HG03039 (cell line): Measurements from ENCODE around the gene KDM4C.

ENCODE experiments used
- ATAC-seq: cut with Tn5 transposase; IDR thresholded peaks from one replicate; pipeline ENCODE4 v1.9.1; 2021; ENCODE audit warnings: mild to moderate bottlenecking, moderate library complexity; ENCODE audit not compliant: unreplicated experiment

Gene KDM4C

DNA sequence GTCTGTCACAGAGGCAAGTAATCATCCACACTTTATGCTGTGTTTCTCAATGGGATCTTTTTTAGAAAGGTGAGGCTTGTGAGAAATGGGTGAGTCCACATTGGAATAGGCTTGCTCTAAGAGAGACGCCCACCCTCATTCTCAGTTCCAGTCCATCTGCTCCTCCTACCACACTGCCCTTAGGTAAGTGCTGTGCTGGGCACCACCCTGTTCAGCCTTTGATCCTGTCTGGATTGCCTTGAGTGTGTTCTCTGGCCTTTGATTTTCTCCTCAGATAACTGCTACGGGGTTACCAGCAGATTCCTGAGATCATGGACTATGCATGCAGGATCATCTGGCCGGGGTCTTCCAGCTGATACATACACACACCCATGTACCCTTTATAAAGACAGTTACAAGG lies 328.6 kb downstream of the KDM4C start:
- ATAC-seq, result no peak

DNA sequence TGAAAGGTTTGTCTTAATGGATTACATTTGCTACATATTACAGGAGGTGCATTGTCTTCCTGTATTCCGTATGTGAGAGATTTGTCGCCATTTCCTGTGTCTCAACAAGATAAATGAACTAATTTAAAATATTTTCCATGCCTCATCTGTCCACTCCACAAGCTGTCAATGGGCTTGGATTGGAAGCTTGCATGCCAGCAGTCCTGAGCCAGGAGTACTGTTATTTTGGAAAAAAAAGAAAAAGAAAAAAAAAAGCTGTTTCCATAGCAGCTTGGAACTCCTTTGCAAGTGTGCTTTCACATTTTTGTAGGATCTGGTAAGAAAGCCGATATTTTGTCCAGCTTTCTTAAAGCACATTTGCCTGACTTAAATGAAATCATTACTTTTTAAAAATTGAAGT lies 330.8 kb downstream of the KDM4C start:
- no peak for ATAC-seq

DNA sequence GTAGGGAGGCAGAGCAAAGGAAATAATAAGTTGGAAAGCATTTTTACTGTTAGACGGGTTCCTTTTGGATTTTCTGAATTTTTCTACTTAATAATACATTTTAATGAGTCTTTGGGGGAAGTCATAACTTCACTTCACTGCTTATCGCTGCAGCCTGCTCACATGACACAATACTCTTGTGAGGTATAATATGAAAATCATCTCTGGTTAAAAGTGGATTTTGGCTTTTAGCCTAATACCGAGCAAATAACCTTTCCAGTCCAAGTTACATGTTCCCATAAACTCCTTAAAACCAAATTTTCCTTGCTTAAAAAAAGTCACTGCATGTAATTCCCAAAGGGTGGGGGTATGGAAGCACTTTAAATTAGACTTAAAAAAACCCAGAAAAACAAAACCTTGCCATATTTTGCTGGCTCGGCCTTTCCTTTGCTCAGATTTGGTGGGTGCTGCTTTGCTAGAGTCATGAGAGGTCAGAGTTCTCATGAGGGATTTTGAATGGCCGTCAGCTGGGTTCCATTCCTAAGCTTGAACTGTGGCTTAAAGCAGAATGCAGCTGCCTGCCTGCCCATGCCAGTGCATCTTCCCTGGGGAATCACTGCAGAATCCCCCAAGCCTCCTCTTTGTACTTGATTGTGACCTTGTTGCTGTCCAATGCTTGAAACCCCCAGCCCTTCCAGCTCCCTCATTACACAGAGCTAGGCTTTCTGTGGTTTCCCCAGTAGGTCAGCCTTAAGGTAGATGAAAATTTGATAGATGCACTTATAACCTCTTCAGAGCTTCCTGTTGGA lies 331.8 kb downstream of the KDM4C start:
- ATAC-seq, result no peak

DNA sequence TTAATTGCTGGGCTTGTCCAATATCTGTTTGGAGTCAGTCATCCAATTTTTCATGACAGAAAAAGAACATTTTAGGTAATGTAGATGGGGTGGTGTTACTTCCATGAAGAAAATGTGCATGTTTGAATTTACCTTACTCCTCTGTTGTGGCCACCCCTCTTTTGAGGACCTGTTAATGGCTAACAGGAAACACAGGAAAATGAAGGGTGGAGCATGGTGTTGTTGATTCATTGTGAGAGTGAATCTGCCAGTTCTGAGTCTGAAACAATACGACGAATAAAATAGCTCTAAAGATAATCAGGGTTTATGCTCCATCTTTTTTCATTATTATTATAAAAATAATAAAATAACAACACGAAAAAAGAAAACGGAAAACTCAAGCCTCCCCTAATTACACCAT lies 335.3 kb downstream of the KDM4C start:
- no peak for ATAC-seq

DNA sequence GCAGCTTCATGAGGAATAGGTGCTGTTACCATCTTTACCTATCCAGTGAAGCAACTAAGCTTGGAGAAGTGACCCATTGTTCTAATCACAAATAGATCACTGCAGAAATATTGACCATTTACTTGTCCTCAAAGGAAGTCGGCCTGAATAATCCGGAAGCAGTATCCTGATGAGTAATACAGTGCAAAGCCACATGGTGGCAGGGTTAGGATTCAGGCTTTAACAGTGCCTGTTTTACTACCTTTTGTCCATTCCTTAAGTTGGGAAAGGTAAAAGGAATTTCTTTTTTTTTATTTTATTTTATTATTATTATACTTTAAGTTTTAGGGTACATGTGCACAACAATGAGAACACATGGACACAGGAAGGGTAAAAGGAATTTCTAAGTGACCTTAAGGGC lies 336.3 kb downstream of the KDM4C start:
- no peak for ATAC-seq

DNA sequence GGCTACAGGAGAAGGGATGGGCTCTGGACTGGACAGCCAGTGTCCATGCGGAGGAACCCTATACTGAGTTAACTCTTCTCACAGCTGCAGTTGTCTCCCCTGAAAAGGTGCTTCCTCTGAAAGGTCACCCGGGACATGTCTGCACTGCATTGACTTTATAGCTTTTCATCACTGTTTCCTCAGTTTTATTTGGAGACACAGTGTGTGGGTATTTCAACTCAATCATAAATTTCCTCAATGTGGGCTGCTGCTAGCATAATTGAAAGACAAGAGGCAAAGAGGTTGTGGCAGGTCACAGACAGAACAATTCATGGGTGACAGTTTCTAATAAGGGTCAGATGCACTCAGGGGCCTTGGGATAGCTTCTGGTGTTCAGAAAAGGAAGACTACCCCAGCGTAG lies 336.8 kb downstream of the KDM4C start:
- no peak for ATAC-seq

DNA sequence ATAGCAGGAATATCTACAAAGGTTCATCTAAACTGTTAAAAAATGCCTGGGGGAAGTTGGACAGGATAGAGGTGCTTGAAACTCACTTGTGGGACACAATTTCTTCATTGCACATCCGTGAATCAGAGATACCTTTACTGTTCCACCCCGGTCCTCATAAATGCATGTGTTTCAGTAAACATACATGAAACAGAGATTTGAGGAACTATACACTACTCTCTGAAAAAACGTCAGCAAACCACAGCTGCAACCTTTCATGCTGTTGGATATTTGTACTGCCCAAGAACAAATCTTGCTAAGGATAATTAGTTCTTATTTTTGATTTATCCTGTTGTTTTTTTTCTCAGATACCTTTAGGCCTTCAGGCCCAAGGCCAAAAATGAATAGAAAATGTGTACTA lies 337.3 kb downstream of the KDM4C start:
- no peak for ATAC-seq

DNA sequence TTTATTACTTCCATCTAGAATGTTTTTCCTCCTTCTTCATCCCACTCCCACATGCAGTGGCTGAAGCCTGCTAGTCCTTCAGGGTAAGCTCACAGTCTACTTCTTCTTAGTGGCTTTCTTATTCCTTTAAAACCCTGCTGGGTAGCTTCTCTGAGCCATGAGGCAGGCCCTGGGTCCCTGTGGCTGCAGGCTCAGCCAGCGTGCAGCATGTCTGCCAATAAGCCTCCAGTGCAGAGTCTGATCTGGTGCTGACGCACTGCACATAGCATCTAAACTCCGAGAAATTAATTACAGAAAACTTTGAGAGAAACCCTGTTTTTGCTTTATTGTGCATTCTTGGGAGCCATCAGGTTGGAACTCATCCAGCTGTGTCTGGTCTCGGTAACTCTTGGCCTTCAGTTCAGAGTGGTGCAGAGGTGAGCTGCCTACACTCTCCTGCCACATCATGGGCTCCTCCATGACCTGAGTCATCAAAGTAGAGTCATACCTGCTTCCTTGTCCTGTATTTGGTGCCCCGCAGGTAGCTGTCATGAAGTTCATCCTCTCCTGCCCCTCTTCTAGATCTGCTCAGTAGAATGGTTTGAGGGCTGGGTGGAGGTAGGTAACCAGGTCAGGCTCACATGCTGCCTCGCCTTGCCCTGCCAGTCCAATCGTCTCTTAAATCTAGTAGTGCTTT lies 339.4 kb downstream of the KDM4C start:
- ATAC-seq, result no peak

DNA sequence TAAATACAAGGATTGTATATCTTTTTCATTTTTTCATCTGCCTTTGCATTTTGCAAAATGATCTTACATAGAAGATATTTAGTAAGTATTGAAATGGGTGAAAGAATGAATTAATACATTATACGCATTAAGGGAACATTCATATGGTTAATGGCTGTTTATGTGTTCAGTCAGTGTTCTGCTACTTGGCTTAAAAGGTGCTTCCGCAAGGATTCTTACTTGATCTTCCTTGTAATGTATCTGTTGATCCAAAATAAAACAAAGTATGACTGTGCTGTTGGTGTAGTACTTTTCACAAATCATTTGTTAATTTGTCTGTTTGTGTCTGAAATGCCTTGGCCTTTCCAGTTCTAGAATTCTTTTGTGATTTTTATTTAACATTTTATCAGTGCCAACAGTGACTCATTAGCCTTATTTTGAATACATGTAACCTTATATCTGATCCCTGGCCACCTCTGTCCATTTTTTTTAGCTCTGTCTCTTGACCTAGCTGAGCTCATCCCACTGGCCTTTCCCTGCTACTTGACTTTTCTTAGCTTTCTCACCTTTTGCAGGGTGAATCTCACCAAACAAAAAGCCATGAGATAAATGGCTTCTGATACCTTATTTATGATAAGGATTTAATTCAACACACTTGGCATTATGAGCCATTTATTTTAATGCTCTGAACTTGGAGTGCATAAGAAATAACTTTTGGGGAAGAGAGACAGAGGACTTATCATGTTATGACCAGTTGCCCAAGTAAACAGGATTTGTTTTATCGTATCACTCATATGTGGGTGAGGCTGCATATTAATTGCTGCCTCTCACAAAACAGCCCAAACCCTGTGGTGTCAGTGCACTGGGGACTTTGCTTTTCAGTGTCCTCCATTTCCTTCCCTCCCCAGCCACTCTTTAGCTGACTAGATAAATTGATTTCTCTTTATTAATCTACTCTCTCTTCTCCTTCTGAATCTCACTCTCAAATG lies 340.3 kb downstream of the KDM4C start:
- ATAC-seq, result no peak

DNA sequence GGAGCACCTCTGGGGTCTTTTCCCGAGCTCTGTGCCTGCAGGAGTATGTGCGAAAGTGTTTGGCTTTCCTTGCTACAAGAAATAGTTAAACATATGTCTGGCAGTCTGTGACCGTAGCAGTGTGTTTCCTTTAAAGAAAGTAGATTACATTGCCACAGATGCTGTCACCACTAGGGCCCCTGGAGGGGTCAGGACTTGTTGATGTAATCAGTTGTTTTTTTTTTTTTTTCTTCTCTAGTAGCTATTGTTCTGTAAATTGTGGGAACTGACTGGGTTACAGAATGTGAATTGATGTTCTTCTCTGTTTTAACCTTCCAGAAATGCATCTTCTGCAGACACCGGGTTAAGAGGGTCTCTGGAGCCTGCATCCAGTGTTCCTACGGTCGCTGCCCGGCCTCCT lies 345.6 kb downstream of the KDM4C start:
- ATAC-seq, result no peak

DNA sequence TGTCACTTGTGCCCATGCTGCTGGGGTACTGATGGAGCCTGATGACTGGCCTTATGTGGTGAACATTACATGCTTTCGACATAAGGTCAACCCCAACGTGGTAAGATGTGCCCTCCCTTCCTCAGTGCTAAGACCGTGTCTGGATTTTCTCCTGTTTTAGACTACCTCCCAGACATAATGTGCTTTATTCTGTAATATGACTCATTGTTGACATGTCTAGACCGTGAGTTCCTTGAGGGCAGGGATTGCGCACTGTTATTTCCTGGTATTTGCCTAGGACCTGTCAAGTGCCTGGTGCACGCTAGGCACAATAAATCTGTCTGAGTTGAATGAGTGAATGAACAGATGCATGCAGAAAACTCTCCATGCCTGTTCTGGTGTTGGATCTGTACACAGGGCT lies 346.0 kb downstream of the KDM4C start:
- ATAC-seq, result no peak

DNA sequence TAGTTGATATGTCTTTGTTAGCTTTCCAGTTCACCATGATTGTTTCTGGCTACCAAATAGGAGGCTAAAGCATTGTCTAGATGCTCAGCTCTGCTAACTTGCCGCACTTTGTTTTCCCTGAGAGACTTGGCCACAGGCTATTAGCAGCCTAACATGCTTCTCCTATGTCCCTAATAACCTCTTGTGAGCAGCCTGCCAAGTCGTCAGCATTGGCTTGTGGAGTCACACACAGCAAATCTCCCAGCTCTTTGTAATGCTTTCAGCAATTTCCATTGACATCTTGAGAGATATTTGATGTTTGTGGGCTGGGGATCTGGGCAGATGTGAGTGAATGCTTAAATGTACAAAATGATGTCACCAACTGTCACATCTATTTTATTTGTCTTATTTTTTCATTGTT lies 346.9 kb downstream of the KDM4C start:
- no peak for ATAC-seq

DNA sequence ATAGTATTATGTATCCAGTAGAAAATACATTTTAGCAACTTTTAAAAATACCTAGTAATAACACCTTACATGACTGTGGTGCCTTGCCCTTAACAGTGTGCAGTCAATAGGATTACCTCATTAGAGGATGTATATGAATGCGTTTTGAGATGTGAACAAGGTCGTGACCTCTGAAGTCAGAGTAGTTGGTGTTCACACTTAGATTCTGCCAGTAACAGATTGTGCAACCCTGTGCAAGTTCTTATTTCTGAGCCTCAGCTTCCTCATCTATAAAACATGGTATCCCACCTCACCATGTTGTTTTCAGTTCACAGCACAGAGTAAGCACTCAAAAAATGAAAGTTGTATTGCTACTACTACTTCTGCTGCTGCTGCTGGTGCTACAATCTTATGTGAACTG lies 347.3 kb downstream of the KDM4C start:
- no peak for ATAC-seq

DNA sequence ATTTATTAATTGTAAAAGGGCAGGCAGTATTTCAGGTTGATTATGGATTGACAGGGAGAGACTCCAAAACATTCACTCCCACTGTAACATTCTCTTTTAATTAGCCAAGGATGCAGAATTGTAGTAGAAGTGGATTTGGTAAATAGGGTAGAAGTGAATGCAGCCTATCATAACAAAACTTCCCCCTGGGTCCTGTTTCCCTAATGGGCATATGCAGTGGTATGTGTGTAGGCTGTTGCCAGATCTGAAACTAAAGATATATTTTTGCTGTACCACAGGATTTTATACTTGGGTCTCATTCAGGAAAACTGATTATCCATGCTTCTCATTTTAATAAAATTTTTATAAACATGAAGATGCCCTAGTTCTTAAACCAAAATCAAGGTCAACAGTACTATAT lies 351.2 kb downstream of the KDM4C start:
- ATAC-seq, result no peak

DNA sequence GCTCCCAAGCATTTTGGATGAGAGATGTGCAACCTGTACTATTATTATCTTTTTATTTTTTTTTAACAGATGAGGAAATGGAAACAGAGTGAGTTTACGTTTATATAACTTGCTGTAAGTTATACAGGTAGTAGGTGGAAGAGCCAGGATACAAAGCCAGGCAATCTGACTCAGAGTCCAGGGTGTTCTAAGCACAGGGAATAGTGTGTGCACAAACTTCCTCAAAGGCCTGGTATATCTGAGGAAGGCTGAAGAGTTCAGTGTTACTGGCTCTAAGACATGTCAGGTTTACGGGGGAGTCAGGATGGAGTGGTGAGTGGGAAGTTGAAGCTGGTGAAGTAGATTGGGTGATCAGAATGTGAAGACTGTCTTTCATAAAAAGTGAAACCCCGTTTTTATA lies 353.6 kb downstream of the KDM4C start:
- ATAC-seq, result no peak

DNA sequence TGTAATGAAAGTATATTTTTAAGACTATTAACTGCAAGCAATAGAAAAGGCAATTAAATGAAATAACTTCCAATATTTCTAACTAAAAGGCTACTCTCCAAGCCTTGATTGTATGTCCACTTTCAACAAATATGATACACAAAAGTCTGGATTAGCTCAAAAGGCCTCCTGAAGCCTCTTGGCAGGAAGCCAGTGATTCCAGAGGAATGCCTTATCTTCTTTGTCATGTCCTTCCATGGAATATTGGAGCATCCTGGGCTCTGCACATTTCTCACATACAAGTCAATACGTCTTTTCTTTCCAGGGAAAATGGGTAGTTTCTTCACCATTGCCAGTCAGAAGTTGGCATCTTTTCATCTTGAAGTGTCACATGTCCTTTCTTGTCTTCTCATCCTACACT lies 357.8 kb downstream of the KDM4C start:
- no peak for ATAC-seq

DNA sequence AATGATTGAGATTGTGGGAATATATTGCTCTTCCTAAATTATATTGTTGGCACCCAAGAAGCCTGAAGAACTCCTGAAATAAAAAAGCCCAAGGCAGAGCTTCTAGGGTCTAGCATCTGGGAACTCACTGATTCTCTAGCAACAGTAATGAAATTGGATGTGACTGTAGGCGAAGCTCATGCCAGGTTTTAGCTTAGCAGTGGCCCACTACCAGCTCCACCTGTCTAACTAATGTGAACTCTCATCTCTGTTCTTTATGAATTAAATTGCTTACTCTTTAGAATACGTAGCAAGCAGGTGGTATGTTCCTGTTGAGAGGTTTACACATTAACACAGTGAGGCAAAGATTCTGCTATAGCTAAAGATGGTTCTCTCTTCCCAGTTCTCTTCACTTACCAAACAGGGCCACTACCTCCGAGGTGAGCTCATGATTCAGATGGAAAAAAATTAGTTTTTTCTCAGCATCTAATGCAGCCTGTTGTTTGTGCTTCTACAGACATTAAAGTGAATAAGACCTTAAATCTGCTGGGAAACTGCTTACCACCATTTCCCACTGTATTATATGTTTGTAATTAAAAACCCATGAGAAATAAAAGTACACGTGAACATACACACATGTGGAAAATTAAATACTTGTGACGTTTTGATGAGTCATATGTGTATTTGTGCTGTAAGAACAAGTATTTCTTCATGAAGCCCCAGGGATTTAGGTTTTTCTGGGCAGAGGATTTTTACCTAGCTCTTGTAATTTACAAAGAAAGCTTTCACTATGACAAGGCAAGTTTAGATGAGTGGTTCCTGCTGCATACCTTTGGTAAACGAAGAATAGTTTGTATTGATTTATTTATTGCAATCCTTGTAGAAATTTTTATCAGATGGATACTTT lies 360.1 kb downstream of the KDM4C start:
- ATAC-seq, result peak; percentile 67

DNA sequence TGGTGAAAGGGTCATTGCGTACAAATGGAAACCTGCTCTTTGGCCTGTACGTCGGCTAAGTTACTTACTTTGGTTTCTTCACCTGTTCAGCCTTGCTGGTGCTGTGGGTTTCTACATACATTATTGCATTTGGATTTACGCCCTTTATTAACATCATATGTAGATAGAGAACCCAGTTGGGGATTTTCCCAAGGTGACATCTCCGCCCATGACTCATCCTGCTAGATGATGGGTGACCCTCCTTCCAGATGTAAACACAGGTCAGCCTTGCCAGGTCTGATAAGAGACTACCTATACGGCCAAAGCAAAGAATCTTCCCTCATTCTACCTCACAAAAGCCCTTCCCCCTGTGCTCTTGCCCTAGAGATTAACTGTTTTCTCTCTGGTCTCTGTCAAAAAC lies 360.9 kb downstream of the KDM4C start:
- peak; percentile 49 for ATAC-seq

DNA sequence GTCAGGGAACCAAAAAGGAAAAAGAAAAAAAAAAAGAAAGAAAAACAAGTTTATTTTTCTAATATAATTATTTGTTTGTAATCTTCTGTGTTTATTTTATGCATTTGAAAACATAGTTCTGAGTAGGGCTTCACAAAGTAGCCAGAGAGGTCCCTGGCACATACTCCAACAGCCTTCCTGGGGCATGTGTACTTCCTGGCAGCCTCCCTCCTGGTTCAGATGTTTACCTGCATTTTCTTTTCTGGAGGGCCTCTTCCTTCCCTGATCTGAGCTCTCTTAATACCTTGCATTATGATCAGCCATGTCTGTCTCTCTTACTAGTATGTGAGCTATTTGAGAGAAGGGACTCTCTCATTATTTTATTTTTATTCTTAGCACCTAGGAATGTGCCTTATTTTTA lies 361.8 kb downstream of the KDM4C start:
- no peak for ATAC-seq

DNA sequence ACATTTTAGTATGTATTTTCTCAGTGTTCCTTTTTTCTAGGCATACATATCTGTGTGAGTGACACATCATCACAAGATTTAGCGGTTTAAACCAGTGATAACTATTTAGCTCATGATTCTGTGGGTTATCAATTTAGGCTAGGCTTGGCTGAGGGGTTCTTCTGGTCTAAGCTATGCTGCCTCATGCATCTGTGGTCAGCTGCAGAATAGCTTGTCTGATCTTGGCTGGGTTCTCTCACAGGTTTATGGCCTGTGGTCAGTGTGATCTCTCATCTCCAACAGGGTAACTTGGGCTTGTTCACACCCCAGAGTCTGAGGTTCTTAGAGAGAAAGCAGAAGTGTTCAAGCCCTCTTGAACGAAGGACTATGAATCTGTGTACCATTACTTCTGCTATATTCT lies 363.3 kb downstream of the KDM4C start:
- no peak for ATAC-seq

DNA sequence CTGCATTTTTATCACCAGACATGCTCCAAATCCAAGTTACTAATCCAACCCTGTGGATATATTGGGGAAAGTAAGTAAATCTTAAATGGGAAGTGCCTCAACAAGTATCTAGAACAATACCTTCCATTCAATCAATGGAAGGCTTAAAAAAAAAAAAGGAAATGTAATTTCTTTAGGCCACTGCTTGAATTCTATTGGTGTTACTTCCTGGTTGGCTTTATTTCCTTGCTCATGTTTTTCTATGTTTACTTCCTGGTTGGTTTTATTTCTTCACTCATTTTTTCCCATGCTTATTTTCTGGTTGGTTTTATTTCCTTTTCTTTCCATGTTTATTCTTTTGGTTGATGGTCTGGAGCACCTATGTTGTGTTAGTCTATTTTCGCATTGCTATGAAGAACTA lies 363.9 kb downstream of the KDM4C start:
- ATAC-seq, result no peak
